Epithelial cell of prostate (primary cell): ENCODE results near the gene EXOSC10.
A peak's percentile ranks its signal among the peaks of the same experiment; 100 is the strongest.
"Not testable (repeated sequence)": the region's sequence is repeated elsewhere in the genome, so short reads cannot be mapped to it uniquely, and the experiment has no call there.

Experiments
- DNase-seq: peaks from one replicate; pipeline ENCODE4 v3.0.0-alpha.2; 2011; ENCODE audit warnings: low read depth, low spot score
- H3K27ac ChIP-seq: fragments of 450-650 bp; 2 replicates; pipeline ENCODE4 v1.5.1; 2017; ENCODE audit warnings: mild to moderate bottlenecking

Gene EXOSC10

GRCh38 chr1:11063937-11064537, 35.6 kb downstream of the EXOSC10 start:
- DNase-seq = not testable (repeated sequence)

DNA sequence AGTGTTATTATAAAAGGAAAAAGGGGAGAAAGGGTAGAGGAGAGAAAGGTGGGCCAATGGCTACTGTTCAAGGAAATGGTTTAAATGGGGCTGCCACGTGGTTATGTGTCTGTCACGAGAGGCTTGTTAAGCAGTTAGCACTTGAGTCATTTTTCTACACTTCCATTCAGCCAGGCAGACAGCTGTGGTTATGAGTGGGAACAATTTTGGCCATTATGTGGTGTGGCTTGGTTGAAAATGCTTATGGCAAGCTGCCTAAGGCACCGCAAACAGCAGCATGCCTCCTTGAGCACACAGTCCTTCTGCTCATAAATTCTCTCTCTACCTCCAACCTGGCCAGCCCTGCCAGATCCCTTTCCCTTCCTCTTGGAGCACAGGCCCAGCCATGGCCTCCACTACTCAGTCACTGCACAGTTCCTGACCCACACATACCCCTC, 36.7 kb downstream of the EXOSC10 start:
- DNase-seq = no peak
- no peak overlapping the region for H3K27ac ChIP-seq

More at GRCh38 chr1:11063937-11064537, 35.6 kb downstream of the EXOSC10 start:
- not testable (repeated sequence) for H3K27ac ChIP-seq

GRCh38 chr1:11061652-11062365, 37.9 kb downstream of the EXOSC10 start:
- H3K27ac ChIP-seq = no peak overlapping the region
- DNase-seq = no peak

- DNase-seq = peak; percentile 50
- H3K27ac ChIP-seq = peak within 1 kb of the TSS; percentile 43
Observed at GRCh38 chr1:11059968-11060830, 39.5 kb downstream of the EXOSC10 start, which contains the start of gene SRM. Gene SRM (minus strand): TSS chr1:11060018. CDS start chr1:11059943, 75 bp downstream.

- no peak for DNase-seq
Observed at GRCh38 chr1:11059155-11059967, 40.3 kb downstream of the EXOSC10 start.

GRCh38 chr1:11058595-11059154, 41.0 kb downstream of the EXOSC10 start:
- DNase-seq = no peak
- no peak overlapping the region for H3K27ac ChIP-seq

More at GRCh38 chr1:11059155-11059967, 40.3 kb downstream of the EXOSC10 start:
- no peak overlapping the region for H3K27ac ChIP-seq

DNA sequence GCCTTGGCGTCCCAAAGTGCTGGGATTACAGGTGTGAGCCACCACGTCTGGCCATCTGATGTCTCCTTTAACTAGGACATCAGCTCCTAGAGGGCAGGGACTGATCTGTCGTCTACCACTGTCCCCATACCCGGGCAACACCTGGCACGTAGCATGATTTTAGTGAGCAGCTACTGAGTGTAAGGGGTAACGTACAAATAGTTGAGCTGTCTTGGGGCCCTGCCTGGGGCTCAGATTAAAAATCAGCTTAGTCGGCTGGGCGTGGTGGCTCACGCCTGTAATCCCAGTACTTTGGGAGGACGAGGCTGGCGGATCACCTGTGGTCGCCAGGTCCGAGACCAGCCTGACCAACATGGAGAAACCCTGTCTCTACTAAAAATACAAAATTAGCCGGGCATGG, 41.6 kb downstream of the EXOSC10 start:
- DNase-seq = no peak
- H3K27ac ChIP-seq = no peak overlapping the region

DNA sequence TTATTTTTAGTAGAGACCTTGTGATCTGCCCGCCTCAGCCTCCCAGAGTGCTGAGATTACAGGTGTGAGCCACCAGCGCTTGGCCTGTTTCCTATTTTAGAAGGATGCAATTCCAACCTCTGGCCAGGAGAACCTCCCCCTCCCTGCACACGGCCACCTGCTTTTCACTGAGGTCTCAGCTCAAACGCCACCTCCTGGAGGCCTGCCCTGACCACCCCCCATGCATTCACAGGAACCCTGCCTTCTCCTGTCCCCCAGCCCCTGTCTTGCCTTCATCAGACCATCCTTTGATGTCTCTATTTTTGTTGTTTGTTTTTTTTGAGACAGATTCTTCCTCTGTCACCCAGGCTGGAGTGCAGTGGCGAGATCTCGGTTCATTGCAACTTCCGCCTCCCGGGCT, 42.2 kb downstream of the EXOSC10 start:
- DNase-seq = no peak
- H3K27ac ChIP-seq = no peak overlapping the region

DNA sequence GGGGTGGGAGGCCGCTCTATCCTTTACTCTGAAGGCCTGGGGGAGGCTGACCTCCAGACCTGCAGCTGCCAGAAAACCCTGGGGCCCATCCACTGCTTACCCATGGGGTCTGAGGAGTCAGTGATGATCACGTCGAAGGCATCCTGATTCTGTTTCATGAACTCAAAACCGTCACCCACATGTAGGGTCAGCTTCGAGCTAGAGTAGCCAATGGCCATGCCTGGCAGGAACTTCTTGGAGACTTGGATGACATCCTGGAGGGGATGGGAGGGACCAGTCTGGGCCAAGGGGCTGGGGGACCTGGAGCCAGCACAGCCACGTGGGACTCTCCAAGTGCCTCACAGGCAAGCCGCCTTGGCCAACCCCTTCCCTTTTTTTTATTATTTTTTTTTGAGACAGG, 43.2 kb downstream of the EXOSC10 start:
- DNase-seq = no peak
- H3K27ac ChIP-seq = no peak overlapping the region

DNA sequence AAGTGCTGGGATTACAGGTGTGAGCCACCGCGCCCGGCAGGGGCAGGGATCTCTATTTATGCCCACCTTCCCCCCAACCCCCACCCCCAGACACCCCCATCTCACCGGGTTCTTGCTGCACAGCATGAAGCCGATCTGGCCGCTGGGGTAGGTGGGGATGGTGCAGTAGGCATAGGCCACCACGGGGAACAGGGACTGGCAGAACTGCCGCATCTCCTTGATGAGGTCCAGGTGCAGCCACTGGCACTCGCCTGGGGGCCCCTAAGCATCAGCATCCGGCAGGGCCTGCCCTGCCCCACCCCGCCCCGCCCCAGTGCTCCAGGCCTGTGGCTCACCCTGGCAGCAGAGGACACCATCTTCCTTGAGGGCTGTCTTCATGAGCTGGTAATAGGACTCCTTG, 44.0 kb downstream of the EXOSC10 start:
- no peak overlapping the region for H3K27ac ChIP-seq
- no peak for DNase-seq

- no peak overlapping the region for H3K27ac ChIP-seq
- DNase-seq = no peak
Observed at GRCh38 chr1:11054666-11055065, 45.0 kb downstream of the EXOSC10 start.

GRCh38 chr1:11054181-11054580, 45.5 kb downstream of the EXOSC10 start:
- no peak for DNase-seq
- H3K27ac ChIP-seq = no peak overlapping the region

- no peak overlapping the region for H3K27ac ChIP-seq
- no peak for DNase-seq
Observed at GRCh38 chr1:11053758-11054137, 45.9 kb downstream of the EXOSC10 start.

- no peak overlapping the region for H3K27ac ChIP-seq
- DNase-seq = no peak
Observed at GRCh38 chr1:11052839-11053757, 46.6 kb downstream of the EXOSC10 start.

- no peak overlapping the region for H3K27ac ChIP-seq
- DNase-seq = no peak
Observed at GRCh38 chr1:11051781-11052511, 47.7 kb downstream of the EXOSC10 start.

DNA sequence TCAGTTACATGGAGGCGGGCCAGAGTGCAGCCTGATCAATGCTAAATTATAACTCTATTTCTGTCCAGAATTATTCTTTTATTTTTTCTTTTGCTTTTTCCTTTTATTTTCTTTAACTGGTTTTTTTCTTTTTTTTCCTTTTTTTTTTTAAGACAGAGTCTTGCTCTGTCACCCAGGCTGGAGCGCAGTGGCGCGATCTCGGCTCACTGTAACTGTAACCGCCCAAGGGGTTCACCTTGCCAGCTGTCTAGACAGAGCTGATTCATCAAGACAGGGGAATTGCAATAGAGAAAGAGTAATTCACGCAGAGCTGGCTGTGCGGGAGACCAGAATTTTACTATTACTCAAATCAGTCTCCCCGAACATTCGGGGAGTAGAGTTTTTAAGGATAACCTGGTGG, 48.5 kb downstream of the EXOSC10 start:
- not testable (repeated sequence) for H3K27ac ChIP-seq, DNase-seq

GRCh38 chr1:11046625-11047365, 52.9 kb downstream of the EXOSC10 start, which contains the start of gene MASP2:
Gene MASP2 (minus strand): TSS chr1:11047239. CDS start chr1:11047207, 32 bp downstream.
- no peak within 1 kb of the TSS for H3K27ac ChIP-seq
- DNase-seq = no peak
